ENCODE data around the gene DCTN3. TPM values are rescaled to one million over a fixed set of nuclear protein-coding genes. Genes with fewer than 3 reads are reported as not detected.

The DCTN3 gene
- total RNA-seq, 2 donors from 2014 or later, result 79.8 to 141 TPM

DNA sequence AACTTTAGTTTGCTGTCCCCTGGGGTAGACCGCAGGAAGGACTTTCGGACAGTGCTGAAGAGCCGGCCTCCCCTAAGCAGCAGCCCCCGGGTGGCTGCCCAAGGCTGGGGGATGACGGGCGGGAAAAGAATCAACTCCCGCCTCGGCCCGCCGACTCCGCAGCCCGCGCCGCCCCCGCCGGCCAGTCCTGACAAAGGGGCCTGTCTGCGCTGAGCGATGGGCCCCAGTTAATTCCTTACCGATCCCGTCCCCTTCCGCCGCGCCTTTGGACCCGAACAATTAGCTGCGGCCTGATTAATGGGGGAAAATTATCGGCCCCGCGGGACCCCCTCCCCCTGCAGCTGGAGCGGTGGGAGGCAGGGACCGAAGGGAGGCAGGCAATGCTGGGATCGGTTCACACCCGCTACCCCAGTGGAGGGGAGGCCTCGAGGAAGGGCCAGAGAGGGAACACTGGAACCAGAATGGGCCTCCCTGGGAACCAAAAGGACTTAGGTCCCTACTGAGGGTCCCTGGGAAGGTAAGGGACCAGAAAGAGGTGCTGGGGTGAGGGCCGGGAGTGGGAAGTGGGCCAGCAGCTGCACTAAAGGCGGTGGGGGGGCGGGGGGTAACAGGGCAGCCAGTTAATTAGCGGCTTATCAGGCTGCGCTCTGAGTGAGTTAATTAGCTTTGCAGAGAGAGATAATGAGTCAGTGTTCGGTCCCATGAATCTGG lies 4.3 kb upstream of the DCTN3 start:
- no peak for ATAC-seq
- Mint-ChIP-seq H3K27ac (no peak overlapping the region), H3K9me3 (no peaks in the 10 kb centered on the region), H3K36me3 (peaks cover 7% of the 10 kb centered on the region), H3K27me3 (peaks cover 42 to 50% of the 10 kb centered on the region in 2 donors), H3K4me3 (no peak overlapping the region), H3K4me1 (ENCODE audit: low read depth in 2 of 2) (peaks cover 31 to 32% of the 10 kb centered on the region in 2 donors)
- DNase-seq (ENCODE audit: low spot score), result no peak

DNA sequence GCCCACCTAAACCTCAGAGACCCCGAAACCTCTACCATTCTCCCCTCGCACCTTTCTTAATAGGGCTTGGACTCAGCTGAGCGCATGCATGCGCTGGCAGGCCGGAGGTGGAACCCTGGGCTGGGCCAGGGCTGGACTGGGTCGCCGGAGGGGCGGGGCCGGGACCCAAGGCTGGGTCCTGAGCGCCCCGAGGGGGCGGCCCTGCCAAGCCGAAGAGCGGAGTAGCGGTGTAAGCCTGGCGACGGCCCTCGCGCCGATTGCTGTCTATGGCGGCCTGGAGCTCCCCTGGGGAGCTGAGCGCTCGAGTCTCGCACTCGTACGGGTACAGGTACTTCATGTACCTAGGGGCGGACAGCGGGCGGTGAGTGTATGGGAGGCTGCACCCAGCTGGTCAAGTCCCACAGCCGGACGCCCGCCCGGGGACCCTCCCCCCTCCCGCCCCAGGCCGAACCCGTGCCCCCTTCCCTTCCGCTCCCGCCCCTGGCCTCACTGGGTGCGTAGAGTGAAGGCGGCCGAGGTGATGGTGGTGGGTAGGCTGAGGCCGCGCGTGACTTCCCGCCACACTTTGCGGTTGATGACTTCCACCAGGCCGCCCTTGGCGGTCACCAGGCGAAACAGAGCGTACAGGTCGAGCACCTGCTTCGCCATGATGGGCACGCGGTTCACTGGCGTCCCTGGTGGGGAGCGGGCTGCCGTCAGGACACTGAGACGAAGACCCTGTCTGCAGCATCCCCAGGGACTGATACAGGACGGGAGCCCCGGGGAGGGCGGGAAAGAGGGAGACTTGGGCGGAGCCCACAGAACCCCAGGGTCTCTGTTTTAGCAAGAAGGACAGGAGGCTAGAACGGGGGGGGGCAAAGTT lies 3.3 kb upstream of the DCTN3 start:
- H3K4me1 Mint-ChIP-seq (ENCODE audit: low read depth in 2 of 2), result peaks cover 33% of the 10 kb centered on the region in 2 donors
- H3K27me3 Mint-ChIP-seq, result peaks cover 36 to 40% of the 10 kb centered on the region in 2 donors
- no peak for DNase-seq (ENCODE audit: low spot score)
- H3K27ac Mint-ChIP-seq, result no peak overlapping the region
- peaks cover 5% of the 10 kb centered on the region for H3K36me3 Mint-ChIP-seq
- H3K9me3 Mint-ChIP-seq, result no peaks in the 10 kb centered on the region
- ATAC-seq, result no peak
- H3K4me3 Mint-ChIP-seq, result no peak overlapping the region

DNA sequence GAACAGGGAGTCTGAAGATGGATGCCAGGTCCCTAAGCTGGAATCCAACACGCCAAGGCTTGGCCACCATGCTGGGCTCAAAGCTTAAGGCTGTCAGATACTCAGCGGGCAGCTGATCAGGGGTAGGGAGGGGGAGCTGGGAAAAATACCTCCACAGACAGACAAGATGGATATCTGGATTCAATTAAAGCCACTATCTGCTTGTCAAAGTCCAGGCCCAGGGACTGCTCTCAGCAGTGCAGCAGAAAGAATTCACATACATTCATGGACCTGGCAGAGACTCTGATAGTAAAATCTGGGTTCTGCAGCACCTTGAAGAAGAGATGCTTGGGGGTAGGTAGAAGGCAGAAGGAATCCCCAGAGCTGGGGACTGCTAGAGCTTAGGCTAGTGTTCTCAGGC lies 5.2 kb downstream of the DCTN3 start:
- no peaks in the 10 kb centered on the region for H3K27me3 Mint-ChIP-seq
- H3K4me3 Mint-ChIP-seq, result no peak overlapping the region

DNA sequence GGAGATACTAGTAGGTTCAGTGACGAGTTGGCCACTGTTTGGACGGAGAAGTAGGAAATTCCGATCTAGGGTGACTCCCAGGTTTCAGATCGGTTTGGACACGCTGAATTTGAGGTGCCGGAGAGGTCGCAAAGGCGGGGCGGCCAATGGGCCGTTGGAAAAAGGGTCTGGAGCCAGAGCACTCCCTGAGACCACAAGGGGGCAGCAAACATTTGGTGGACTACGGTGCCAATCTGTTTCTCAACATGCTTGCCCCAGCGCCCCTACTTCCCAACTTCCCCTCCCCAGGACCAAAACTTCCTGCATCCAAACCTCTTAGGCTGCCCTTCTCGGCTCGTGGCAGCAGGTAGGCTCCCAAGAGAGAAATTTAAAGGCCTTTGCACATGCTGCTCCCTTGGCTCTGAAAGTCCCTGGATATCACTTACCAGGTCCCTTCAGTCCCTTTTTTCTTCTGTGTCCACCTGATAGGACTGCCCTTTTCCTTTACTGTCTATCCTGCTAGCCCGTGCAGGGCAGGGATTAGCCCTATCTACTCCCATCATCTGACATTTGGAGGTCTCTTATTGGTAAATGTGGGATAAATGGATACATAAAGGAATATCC lies 7.4 kb downstream of the DCTN3 start:
- Mint-ChIP-seq H3K36me3 (peaks cover 8% of the 10 kb centered on the region), H3K9me3 (no peaks in the 10 kb centered on the region), H3K27ac (peak overlapping the region; percentile 93 to 95), H3K4me3 (peak overlapping the region; percentile 95), H3K27me3 (no peaks in the 10 kb centered on the region), H3K4me1 (ENCODE audit: low read depth in 2 of 2) (peaks cover 19% of the 10 kb centered on the region in 2 donors)
- ATAC-seq (peak; percentile 46 to 54), DNase-seq (ENCODE audit: low spot score) (peak; percentile 83)

More for the DNA sequence above, 5.2 kb downstream of the DCTN3 start:
- Mint-ChIP-seq H3K4me1 (ENCODE audit: low read depth in 2 of 2) (peaks cover 32 to 33% of the 10 kb centered on the region in 2 donors), H3K36me3 (peaks cover 8% of the 10 kb centered on the region), H3K9me3 (no peaks in the 10 kb centered on the region), H3K27ac (no peak overlapping the region)
- DNase-seq (ENCODE audit: low spot score) (no peak), ATAC-seq (no peak)

DNA sequence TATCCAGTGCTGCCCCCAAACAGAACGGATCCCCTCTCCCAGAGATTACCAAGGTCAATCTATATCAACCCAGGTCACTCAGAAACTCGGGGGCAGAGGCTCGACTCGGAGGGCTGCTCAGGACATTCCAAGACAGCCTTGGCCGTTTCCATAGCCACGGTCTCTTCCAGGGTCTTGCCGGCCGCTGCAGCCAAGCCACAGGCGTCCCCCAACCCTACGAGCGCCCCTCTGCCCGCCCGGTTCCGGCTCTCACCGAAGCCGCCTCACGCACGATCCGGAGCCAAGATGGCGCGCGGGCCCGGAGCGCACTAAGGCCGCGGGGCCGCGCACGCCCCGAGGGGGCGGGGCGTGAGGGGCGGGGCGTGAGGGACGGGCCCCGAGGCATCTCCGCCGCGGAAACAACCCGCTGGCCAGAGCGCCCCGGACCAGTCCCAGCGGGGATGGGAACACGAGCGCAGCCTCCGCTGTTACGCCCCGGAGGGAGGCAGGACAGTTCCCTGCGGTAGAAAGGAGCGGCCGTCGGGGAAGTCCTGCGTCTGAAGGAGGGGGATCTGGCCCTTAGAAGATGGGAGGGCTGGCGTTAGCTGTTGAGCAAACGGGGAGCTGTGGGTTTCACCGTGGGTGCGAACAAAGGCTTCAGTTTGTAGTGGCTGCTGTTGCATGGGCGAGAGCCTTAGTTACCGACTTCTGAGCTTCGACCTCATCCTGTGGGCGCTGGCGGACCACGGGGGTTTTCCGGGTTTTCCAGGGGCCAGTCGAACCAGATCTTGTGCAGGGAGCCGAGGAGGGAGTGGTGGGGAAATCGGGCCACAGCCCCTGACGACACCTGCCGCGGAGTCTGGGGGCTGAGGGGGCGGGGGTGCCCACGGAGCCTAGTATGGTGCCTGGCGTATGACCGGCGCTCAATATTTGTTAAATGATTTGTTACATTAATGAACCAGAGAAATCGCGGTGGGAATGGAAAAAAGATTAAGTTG lies 8.2 kb downstream of the DCTN3 start, which contains the start of gene RPP25L:
RPP25L (minus strand) TSS at position 287 of the 977 bp plus-strand sequence. CDS start 801 bp downstream, outside the sequence.
- Mint-ChIP-seq H3K36me3 (peaks cover 8% of the 10 kb centered on the region), H3K27me3 (no peaks in the 10 kb centered on the region), H3K27ac (peak within 1 kb of the TSS; percentile 93 to 95), H3K4me3 (peak within 1 kb of the TSS; percentile 95), H3K4me1 (ENCODE audit: low read depth in 2 of 2) (peaks cover 19% of the 10 kb centered on the region in 2 donors), H3K9me3 (no peaks in the 10 kb centered on the region)
- ATAC-seq (peak; percentile 95 to 97), DNase-seq (ENCODE audit: low spot score) (peak; percentile 95)

DNA sequence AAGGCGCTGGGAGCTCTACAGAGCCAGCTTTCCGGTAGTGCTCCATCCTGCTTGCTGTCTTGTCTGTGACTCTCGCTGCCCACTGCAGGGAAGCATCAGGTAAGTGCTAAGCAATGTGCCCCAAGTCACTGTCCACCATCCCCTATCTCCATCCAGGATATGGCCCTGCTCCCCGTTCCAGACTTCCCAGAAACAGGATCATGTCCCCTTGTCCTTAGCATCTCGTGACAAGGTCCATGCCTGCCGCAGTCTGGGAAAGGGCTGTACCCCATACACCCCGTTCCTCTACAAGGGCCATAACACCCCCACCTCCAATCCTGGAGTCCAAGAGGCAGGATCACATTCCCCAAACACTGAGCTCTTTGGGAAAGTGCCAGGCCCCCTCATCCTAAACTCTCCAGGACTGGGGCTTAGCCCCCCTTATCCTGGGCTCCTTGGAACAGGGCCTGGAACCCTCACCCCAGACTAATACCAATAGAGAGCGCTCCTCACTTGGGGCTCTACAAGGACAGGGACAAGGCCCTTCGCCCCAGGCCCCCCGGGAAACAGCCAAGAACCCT lies 9.0 kb downstream of the DCTN3 start:
- ATAC-seq (peak in 1 of 2 donors; percentile 1), DNase-seq (ENCODE audit: low spot score) (no peak)
- Mint-ChIP-seq H3K36me3 (peaks cover 3% of the 10 kb centered on the region), H3K27ac (peak overlapping the region; percentile 93 to 95), H3K27me3 (no peaks in the 10 kb centered on the region), H3K4me1 (ENCODE audit: low read depth in 2 of 2) (peaks cover 19% of the 10 kb centered on the region in 2 donors), H3K4me3 (peak overlapping the region; percentile 95), H3K9me3 (no peaks in the 10 kb centered on the region)

DNA sequence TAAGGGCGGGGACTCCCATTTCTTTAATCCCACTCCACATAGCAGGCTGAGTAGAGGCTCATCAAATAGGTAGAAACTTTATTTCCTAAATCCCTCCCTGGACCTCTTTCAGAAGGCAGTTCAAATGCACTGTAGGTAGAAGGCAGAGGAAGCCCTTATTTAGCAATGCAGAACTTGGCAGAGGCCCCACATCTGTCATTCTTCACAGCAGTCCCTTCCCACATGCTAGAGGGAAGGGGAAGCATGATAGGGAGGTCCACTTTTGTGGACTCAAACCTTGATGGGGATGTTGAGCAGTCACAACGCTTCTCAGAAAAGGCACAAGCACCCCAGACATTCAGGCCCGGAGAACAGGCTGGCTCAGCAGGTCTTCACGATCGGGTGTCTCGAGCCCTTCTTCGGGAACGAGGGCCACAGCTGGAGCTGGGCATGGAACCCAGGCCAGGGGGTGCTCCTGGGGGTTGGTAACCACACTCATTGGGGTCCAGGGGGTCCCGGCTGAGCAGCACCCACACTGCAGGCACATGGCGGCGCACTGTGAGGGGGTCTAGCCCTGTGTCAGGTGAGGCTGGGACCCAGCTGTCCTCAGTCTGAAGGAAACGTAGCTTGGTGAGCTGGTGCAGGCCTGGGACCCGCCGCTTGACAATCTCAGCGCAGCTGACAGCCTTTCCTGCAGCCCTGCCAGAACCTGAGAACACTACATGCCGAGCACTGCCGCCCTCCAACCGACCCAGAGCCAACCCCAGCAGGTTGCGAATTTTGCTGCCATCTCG lies 9.7 kb downstream of the DCTN3 start:
- H3K9me3 Mint-ChIP-seq, result no peaks in the 10 kb centered on the region
- H3K27me3 Mint-ChIP-seq, result no peaks in the 10 kb centered on the region
- H3K4me3 Mint-ChIP-seq, result peak overlapping the region; percentile 95
- H3K27ac Mint-ChIP-seq, result peak overlapping the region in 1 of 2 donors; percentile 95
- DNase-seq (ENCODE audit: low spot score) (no peak), ATAC-seq (no peak)
- no peaks in the 10 kb centered on the region for H3K36me3 Mint-ChIP-seq
- peaks cover 19% of the 10 kb centered on the region in 2 donors for H3K4me1 Mint-ChIP-seq (ENCODE audit: low read depth in 2 of 2)

DNA sequence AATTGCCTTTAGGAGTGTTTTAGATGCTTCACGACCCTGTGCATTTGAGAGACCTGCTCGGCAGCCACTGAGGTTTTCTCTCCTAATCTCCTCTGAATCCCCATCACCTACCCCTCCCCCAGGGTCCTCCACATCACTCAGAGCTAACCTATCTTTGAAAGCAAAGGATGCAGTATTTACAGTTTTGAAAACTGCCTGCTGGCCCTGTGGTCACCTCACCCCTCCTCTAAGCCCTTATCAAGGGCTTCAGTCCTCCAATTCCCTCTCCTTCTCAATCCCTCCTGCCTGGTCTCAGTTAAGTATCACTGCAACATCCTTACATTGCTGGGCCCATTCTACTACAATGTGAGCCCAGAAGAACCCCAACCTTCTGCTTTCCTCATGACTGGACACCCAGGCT lies 13.0 kb downstream of the DCTN3 start:
- no peak overlapping the region for H3K4me3 Mint-ChIP-seq

DNA sequence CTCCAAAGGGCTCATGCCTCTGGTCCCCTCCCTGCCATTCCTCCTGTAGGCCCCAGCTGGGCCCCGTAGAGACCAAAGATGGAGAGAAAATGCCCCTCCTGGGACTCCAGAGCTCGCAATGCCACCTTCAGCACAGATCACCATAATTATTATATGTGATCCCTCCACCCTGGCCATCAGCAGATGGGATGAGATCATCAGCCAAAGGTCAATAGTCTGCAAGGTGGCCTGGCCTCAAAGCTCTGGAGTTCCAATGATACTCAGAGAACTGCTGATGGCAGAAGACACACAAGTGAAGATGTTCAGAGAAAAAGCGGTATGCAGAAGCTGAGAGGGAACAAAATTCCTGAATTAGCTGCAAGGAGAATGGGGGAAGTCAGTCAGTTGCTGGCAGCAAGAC lies 13.4 kb downstream of the DCTN3 start:
- Mint-ChIP-seq H3K4me1 (ENCODE audit: low read depth in 2 of 2) (peaks cover 6 to 9% of the 10 kb centered on the region in 2 donors), H3K27ac (no peak overlapping the region), H3K4me3 (no peak overlapping the region), H3K27me3 (peaks cover 0 to 2% of the 10 kb centered on the region in 2 donors), H3K36me3 (no peaks in the 10 kb centered on the region), H3K9me3 (no peaks in the 10 kb centered on the region)
- ATAC-seq (no peak), DNase-seq (ENCODE audit: low spot score) (no peak)

More for the DNA sequence above, 13.0 kb downstream of the DCTN3 start:
- Mint-ChIP-seq H3K9me3 (no peaks in the 10 kb centered on the region), H3K36me3 (no peaks in the 10 kb centered on the region), H3K4me1 (ENCODE audit: low read depth in 2 of 2) (peaks cover 8 to 11% of the 10 kb centered on the region in 2 donors), H3K27me3 (peaks cover 0 to 2% of the 10 kb centered on the region in 2 donors), H3K27ac (no peak overlapping the region)
- no peak for DNase-seq (ENCODE audit: low spot score)
- no peak for ATAC-seq

DNA sequence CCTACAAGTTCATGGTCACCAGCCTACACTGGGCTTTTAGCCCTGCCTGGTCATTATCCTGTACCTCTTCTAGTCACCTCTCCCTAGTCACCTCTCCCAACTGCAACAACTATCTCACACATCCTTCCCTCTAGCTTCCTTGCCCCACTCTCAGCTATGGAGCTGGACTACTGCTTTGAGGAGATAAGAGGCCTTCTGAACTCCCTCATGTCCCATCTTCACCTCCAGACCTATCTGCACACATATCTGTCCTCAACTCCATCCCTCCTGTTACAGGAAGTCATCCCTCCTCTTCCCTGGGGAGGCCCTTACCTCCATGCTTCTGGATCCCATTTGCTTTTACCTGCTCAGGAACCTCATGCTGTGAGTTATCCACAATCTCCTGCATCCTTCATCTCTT lies 14.1 kb downstream of the DCTN3 start:
- H3K27ac Mint-ChIP-seq, result no peak overlapping the region
- H3K36me3 Mint-ChIP-seq, result no peaks in the 10 kb centered on the region
- ATAC-seq, result no peak
- H3K4me1 Mint-ChIP-seq (ENCODE audit: low read depth in 2 of 2), result peaks cover under 1 to 4% of the 10 kb centered on the region in 2 donors
- no peak overlapping the region for H3K4me3 Mint-ChIP-seq
- H3K9me3 Mint-ChIP-seq, result no peaks in the 10 kb centered on the region
- peaks cover 0 to 6% of the 10 kb centered on the region in 2 donors for H3K27me3 Mint-ChIP-seq
- DNase-seq (ENCODE audit: low spot score), result no peak

DNA sequence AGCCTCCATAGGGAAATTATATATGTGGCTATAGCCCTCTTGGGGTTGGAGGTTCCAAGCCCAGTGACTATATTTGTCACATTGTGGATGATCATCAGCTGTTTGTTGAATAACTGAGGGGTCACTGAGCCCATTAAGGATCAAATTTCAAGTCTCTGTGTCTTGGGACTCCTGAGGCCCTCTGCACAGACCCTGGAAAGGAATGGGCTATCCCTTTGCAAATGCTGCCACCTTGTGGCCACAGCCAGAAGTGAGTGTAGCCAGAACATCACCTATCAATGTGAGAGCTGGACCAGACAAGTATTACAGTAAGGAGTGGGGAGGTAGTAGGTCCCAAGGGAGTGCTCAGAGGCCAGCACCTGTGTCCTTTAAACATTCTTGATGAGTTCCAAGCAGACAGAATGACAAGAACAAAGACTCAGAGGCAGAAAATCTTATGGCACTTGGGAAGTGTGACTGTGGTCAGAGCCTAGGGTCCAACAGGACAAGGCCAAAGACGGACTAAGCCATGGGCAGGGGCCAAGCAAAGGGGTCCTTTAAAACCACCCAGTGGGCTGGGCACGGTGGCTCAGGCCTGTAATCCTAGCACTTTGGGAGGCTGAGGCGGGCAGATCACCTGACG lies 16.6 kb downstream of the DCTN3 start:
- no peak overlapping the region for H3K27ac Mint-ChIP-seq

More for the DNA sequence above, 16.6 kb downstream of the DCTN3 start:
- Mint-ChIP-seq H3K9me3 (no peaks in the 10 kb centered on the region), H3K27me3 (peaks cover 0 to 9% of the 10 kb centered on the region in 2 donors), H3K4me1 (ENCODE audit: low read depth in 2 of 2) (peaks cover 0 to 2% of the 10 kb centered on the region in 2 donors), H3K4me3 (no peak overlapping the region), H3K36me3 (no peaks in the 10 kb centered on the region)
- ATAC-seq (peak; percentile 76 to 80), DNase-seq (ENCODE audit: low spot score) (peak; percentile 80)

All from natural killer cell treated with Interleukin-12 subunit alpha and Interleukin-12 subunit beta and Interleukin-15 and Interleukin-18, amount 100 ng/mL, for 72 hours (primary cell).